CD4-positive, alpha-beta T cell treated with Interleukin-17A for 4 hours (primary cell): Measurements from ENCODE around the gene B3GNT2.
"Not testable (repeated sequence)": the region's sequence is repeated elsewhere in the genome, so short reads cannot be mapped to it uniquely, and the experiment has no call there.

Source experiments
- DNase-seq: peaks from one replicate; pipeline ENCODE4 v3.0.0-alpha.2; 2020; ENCODE audit warnings: mixed read lengths

Gene B3GNT2, protein sequence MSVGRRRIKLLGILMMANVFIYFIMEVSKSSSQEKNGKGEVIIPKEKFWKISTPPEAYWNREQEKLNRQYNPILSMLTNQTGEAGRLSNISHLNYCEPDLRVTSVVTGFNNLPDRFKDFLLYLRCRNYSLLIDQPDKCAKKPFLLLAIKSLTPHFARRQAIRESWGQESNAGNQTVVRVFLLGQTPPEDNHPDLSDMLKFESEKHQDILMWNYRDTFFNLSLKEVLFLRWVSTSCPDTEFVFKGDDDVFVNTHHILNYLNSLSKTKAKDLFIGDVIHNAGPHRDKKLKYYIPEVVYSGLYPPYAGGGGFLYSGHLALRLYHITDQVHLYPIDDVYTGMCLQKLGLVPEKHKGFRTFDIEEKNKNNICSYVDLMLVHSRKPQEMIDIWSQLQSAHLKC

DNA sequence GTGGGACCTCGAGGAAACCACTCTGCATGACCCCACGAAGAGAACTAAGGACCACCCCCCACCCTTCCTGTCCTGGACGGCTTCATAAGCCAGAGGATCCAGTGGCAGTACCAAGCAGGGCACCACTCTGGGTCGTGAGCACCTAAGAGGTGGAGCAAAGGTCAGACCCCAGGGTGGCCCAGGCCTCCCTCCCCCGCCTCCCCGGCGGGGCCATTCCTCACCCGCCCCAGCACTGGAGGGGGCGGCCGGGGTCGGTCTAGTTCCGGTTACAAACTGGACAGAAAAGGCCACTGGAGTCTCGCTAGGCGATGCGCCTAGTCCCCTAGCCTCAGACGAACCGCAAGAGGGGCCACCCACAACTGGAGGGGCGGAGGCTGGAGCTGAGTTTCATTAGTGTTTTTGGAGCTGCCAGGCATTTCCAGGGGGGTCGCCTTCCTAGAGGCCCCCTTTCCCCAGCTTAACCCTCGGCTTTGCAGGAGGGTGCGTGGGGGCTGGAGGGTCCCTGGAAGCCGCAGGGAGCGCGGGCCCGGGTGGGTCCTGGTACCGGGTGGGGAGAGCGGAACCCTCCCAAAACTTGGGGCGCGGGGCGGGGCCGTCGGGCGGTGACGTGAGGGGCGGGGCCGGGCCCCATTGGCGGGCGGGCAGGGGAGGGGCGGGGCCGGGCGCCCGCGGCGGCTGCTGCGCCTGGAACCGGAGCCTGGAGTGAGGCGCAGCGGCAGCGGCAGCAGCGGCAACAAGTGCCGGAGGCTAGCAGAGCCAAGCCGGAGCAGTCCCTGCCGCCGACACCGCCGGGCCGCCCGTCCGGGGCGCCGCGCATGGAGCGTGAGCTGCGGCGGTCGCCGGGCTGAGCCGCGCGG, at the start of gene B3GNT2:
Gene B3GNT2 (plus strand): TSS at position 695 of the 857 bp plus-strand sequence. CDS start 26,106 bp downstream, outside the sequence.
- DNase-seq = peak; percentile 90

DNA sequence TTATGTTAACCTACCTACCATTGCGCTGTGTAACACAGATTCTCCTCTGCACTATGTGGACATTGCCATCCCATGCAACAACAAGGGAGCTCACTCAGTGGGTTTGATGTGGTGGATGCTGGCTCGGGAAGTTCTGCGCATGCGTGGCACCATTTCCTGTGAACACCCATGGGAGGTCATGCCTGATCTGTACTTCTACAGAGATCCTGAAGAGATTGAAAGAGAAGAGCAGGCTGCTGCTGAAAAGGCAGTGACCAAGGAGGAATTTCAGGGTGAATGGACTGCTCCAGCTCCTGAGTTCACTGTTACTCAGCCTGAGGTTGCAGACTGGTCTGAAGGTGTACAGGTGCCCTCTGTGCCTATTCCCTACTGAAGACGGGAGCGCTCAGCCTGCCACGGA, 49.1 kb upstream of the B3GNT2 start:
- DNase-seq = not testable (repeated sequence)

DNA sequence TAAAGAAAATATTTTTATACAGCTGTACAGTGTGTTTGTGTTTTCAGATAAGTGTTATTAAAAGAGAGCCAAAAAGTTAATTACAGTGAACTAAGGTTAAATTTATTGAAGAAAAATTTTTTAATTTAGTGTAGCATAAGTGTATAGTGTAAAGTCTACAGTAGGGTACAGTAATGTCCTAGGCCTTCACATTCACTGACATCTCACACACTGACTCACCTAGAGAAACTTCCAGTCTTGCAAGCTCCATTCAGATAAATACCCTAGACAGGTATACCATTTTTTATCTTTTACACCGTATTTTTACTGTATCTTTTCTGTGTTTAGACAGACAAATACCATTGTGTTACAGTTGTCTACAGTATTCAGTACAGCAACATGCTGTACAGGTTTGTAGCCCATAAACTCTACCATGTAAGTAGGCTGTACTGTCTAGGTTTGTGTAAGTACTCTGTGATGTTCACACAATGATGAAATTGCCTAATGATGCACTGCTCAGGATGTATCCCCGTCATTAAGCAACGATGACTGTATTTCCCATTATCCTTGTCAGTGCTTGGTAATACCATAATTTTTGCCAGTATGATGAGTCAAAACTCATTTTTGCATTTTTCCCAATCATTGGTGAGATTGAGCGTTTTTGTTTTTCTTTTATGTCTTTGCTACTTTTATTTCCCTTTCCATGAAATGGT, 48.2 kb upstream of the B3GNT2 start:
- no peak for DNase-seq

DNA sequence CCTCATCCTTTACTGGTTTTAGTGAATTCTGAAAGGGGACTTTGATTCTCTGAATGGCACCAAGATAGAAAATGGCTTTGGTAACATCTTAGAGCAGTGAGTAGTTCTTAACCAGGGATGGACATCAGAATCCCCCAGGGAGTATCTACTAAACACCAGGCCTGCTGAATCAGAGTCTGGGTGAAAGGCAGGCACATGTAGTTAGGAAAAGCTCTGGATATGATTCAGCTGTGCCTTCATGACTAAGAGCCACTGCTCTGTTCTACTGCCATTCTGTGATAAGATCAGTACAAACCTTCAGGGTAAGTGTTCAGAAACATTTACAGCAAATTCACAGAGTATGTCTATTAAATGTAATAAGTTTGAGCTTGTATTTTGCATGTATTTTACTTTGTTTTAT, 46.2 kb upstream of the B3GNT2 start:
- no peak for DNase-seq

DNA sequence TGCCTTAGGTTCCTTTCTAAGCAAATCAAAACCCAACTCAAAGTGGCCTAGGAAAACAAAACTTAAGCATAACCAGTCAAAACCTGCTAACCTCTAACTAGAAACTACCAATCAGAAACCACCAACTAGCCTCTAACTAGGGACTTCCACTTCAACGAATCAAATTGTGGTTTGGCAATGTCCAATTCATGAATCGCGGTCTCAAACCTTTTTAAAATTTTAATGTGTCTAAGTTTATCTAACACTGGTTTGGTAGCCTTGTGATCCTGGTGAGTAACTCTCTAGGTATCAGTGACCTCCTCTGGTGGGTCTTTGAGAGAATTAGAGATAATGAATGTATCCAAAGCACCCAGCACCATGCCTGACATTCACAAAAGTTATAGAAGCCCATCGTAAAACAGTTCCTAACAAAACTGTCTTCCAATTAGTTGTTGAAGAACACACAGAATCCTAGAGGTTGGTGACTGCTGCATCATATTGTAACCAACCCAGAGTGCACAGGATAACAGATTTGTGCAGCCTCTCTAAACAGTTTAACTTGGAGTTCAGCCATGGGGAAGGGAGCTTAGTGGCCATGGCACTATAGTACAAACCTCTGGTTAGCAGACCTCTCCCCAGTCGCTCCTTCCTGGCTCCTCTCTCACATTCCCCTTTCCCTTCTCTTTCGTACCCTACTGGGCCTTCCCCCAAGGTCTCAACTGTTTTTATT, 45.2 kb upstream of the B3GNT2 start:
- no peak for DNase-seq

DNA sequence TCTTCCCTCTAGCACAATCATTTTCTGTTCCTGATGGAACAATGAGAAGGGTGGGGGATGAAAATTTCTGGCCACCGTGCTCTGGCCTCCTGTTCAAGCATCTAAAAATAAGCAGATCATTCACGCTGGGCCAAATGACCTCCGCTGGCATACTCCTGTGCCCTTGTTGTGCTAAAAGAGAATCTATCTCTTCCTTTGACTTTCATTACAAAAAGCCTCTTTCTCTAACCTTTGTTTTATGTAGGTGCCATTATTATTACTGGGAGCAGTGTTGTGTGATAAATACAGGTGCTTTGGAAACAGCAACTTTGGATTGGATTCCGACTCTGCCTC, 44.6 kb upstream of the B3GNT2 start:
- DNase-seq = no peak

DNA sequence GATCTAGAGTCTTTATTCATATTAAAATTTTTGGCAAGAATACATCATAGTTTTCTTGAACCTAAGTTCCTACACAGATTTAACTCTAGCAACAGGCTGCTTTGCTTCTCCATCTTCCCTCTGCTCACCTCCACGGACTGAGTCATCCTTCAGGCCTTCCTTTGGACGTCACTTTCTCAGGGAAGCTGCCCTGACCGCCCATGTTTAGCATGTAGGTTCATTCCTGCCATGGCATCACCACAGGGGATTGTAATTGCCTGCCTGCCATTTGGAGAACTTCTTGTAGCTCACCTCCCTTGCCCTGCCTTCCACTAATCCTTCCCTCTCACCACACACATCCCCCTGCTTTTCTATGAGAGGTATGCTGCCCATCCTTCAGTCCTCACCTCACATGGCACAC, 43.9 kb upstream of the B3GNT2 start:
- DNase-seq = no peak

DNA sequence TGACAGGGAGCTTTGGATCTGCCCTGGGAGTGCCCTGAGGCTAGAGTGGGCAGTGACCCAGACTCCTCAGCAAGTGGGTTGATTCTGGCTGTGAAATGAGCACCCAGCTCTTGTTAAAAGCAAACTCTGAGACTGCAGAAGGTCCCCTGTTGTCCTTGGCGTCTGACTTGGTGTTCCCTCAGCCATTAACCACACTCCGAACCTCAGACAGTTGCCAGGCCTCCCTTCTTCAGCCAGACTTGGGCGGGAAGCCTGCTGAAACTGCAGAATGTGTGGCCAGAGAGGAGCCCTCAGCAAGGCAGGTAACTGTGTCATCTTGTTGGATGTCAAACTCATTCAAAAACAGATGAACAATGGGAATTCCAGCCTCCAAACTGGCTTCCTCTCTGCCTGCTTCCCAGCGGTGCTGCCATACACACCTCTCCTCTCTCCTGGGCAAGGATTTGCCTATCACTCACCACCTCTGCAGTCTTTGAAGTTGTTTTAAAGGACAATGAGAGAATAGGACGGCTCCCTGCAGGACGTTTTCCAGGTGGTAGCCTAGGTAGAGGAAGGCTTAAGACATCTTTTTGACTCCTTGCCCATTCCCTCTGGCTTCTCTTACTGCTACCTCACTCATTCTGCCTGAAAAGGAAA, 38.9 kb upstream of the B3GNT2 start:
- no peak for DNase-seq

DNA sequence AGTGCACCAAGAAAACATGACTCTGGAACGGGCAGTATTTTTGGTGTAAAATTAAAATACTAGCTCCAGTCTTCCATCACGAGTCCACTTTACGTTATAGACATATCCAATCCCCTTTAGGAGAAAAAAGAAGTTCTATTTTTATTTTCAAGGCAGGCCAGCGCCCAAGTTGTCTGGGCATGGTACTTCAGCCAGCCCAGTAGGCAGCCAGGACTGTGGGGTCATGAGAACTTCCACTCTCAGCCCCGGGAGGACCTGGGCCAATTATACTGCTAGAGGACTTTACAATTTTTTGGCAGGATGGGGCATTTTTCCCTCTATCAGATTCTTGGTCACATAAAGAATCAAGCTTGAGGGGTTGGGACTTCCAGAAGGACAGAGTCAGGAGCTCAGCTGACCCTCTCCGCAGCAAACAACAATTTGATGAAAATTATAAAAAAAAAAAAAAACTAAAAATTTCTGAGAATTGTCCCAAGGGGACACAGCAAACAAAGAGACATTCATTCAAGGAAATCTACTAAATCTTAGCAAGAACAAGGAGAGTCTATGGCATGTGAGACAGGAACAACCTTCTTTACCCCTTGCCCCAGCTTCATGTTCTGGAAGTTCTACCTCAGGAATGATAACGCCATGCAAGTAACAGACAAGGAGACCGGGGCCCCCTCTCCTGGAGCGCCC, 37.3 kb upstream of the B3GNT2 start:
- DNase-seq = no peak

DNA sequence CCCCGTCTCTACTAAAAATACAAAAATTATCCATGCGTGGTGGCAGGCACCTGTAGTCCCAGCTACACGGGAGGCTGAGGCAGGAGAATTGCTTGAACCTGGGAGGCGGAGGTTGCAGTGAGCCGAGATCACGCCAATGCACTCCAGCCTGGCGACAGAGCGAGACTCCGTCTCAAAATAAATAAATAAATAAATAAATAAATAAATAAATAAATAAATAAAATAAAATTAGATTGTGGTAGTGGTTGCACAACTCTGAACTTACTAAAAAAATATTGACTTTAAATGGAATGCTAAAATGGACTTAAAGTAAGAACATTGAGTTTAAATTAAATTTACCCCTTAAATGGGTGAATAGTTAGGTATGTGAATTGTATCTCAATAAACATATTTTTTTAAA, 35.2 kb upstream of the B3GNT2 start:
- not testable (repeated sequence) for DNase-seq

DNA sequence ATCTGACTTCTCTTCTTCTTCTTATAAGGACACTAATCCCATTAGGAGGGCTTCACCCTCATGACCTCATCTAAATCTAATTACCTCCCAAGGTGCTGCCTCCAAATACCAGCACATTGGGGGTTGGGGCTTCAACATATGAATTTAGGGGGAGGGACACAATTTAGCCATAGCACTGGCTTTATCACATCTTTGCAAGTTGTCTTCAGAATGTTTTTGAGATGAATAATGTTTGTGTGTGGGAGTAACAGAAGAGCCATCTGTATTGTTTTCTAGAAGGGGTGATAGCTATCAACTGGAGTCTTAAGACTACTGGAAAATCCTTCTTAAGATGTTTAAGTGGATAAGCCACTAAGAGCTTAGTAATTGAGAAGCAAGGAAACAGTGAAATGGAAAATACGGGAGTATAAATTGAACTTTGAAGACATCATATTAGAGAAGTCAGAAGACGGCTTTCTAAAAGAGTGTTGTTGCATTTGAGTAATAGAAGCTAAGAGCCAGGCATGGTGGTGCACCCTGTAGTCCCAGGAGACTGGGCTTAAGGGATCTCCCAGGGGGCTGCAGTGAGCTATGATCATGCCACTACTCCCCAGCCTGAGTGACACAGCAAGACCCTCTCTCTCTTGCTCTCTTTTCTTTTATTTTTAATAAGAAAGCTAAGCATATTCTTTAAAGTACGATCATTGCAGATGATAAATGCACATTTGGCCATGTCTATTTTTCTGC, 32.6 kb upstream of the B3GNT2 start:
- no peak for DNase-seq

DNA sequence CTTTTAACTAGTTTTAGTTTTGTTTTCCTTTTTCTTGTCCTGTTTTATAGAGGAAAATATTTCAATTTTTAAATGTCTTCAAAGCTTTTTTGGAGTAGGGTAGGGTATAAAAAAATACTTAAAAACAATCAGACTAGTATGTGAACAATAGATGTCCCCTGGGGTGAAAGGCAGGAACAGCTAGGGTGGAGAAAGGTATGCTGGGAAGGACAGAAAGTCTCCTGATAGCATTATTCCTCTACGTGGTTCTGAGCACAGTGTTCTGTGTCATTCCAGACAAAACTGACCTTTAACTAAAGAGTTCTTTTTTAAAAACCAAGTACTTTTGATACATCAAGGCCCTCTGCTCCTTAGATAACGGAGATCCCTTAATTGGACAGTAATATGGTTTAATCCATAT, 32.1 kb upstream of the B3GNT2 start:
- no peak for DNase-seq

DNA sequence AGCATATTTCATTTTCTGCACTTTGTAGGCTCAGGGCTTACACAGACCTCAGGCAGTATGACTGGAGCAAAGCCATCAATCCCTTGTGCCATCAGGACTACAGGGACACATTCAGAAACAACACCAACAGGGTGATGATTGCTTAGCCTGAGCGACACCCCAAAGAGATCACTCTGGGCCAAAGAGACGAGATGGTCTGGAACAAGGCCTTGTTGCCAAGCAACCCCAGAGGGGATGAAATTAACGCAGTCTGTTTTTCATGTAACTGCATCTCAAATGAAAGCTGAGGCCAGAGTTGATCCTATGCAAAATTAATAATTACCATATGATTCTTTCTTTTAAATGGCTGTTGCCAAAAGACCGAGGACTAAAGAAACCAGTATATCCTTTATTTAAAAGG, 20.2 kb upstream of the B3GNT2 start:
- DNase-seq = no peak

DNA sequence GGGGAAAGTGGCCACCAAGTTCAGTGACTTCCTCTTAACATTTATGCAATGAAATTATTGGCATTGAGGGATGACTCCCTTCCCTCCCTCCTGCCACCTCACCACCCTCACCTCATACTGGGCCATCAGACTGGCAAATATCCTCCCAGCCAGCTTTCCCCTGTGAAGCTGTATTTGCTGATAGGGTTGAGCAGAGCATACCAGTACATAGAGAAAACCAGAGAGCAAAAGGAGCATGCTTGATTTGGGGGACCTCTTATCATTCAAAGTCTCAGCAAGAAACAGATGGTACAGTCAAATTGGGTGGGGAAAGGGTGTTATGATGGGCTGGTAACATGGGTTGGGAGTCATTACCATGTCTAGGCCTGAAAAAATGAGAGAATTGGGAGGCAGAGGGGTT, 19.1 kb upstream of the B3GNT2 start:
- DNase-seq = no peak

DNA sequence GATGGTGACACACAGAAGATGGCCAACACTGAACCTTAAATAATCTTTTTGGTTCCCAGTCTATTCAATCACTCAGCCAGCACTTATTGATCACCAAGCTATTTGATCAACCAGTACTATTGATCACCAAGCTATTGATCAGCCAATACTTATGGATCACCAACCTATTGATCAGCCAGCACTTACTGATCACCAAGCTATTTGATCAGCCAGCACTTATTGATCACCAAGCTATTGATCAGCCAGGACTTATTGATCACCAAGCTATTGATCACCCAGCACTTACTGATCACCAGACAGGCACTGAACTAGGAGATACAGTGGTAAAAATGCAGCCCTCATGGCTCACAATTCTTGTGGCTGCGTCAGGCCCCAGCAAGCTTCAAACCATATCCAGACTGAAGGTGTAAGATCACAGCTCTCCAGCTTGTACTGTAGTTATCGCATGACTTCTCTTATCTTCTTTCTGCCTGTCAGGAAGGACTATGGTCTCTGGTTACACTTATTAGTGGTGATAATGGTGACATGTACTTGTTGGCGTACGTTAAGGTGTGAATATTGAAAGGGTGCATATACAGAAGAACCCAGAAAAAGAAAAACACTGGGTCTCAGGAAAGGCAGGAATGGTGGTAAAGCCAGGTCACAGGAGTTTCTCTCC, 18.4 kb upstream of the B3GNT2 start:
- no peak for DNase-seq

DNA sequence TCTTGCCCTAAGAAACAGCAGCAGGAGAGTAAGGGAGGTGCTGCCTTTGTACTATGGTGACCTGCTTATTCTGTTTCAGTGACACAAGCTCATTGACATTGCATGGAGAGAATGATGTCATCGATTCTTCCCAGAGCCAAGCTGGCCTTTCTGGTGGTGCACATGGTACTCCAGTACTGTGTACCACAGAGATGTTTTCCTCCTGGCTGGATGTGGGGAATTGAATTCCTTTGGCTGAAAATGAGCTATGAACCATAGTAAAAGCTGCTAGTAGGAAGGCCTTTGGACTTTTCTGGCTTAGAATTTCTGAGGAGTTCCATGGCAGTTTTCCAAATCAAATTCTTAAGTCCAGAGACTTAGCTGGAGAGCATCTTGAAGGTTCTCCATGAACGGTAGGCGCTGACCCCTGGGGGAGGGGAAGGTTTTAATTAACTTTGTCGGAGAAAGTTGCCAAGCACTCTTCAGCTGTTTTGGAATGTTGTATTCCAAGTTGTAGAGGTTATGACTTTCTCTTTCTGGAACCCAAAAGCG, 17.1 kb upstream of the B3GNT2 start:
- DNase-seq = no peak

DNA sequence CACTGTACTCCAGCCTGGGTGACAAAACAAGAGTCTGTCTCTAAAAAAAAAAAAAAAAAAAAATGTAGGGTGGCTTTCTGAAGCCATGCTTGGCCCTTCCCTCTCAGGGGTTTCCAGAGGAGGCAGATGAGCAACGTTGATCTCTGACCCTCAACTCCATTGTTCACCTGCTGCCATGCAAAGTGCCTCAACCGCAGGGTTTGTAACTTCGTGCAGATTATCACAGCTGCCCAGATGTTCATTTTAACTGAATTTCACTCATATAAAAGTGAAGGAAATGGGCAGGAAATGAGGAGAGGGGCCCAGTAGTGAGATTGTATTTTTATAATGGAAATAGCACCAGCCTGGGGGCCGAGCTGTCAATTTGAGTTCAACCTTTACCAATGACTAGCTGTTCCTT, 14.9 kb upstream of the B3GNT2 start:
- no peak for DNase-seq

DNA sequence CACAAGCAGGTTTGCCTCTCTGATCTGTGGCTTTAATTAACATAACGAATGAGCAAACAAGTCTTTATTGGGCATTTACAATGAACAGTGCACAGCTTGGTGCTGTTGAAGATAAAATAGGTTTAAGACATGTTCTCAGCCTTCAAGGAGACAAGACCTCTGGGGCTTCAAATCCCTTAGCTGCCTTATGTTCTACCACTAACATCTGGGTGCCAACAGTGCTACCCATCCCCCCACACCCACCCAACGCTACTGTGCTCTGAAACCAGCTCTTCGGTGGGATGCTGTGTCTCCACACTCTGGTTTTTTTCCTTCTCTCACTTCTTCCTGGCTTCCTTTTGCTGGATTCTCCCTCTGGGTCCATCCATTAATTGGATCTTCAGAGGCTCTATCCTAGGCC, 14.1 kb upstream of the B3GNT2 start:
- DNase-seq = no peak

DNA sequence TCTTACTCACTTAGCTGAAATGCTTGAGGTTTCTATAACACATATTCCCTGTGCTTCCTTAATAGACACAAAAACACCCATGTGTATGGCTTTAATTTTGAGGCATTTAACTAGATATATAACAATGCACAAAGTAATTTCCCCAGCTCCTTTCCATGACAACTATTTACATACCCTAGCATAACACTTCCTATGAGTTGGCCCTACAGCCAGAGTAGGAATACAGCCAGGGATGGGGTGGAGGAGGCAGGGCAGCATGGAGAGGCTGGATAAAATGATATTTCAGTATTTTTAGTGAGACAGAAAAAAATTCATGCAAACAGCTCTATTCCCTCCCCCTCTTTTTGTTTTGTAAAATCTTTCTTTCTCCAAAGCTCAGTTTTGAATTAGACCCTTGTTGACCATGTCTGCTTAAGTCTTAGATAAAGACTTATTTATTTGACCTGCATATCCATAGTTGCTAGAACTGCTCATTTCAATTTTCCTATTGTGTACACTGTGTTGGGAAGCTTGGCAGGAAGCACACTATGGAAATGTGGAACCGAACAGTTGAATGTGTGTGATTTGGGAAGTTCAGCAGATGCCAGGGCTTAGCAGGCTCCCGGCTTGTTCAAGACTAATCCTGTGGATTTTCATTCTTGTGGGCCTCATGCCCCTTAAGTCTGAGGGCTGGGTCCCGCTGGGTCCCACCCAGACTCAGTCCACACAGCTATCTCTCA, 11.2 kb upstream of the B3GNT2 start:
- no peak for DNase-seq
